HEK293 (cell line): ENCODE data around the gene COL25A1.

Experiments used
- CTCF ChIA-PET: fragments of 350-600 bp; formaldehyde crosslinking; extraction: SDS; loops from one replicate; lab custom pipeline; 2021; ENCODE audit warnings: antibody characterized with exemption; lab: Yijun Ruan, JAX
- POLR2A ChIA-PET: fragments of 300-600 bp; formaldehyde crosslinking; extraction: SDS; loops from one replicate; lab custom pipeline; 2020; ENCODE audit warnings: antibody characterized with exemption, inconsistent platforms; lab: Yijun Ruan, JAX
- H3K27ac ChIP-seq: fragments of 200-500 bp; sonication (Bioruptor generic); 2 replicates; pipeline ENCODE4 v1.5.1; 2014; ENCODE audit warnings: low read depth, low read length, control low read depth, inconsistent platforms; ENCODE audit errors: extremely low read depth
- H3K36me3 ChIP-seq, 2 experiments: fragments of 200-500 bp in 1 of 2; sonication (Bioruptor generic) in 1 of 2; 1 replicate in 1 of 2; 2 replicates in 1 of 2; pipeline ENCODE4 v1.5.1; 2014 to 2017; ENCODE audit warnings: inconsistent platforms in 2 of 2, low read length in 2 of 2; ENCODE audit not compliant: control insufficient read depth in 2 of 2, insufficient read depth in 1 of 2
- H3K4me1 ChIP-seq: fragments of 200-500 bp; sonication (Bioruptor generic); 2 replicates; pipeline ENCODE4 v1.5.1; 2014; ENCODE audit warnings: mild to moderate bottlenecking, low read length, inconsistent platforms; ENCODE audit not compliant: control insufficient read depth, insufficient read depth
- H3K4me3 ChIP-seq: 2 replicates; pipeline ENCODE4 v1.5.1; 2011; ENCODE audit warnings: low read depth, mild to moderate bottlenecking, control low read depth, low read length, moderate library complexity
- H3K9me3 ChIP-seq: fragments of 200-500 bp; sonication (Bioruptor generic); 2 replicates; pipeline ENCODE4 v1.5.1; 2014; ENCODE audit warnings: low read depth, low read length, inconsistent platforms; ENCODE audit not compliant: control insufficient read depth, insufficient read depth
- ATF2 ChIP-seq: fragments of 450-650 bp; formaldehyde crosslinking; IDR thresholded peaks from 2 replicates; pipeline ENCODE4 v1.5.1; 2016; ENCODE audit warnings: missing biosample characterization, missing genetic modification characterization, low read depth
- BCL11A ChIP-seq: fragments of 450-650 bp; formaldehyde crosslinking; IDR thresholded peaks from 2 replicates; pipeline ENCODE4 v1.5.1; 2016; ENCODE audit warnings: low read depth, missing biosample characterization, missing genetic modification characterization
- HIC1 ChIP-seq: fragments of 450-650 bp; formaldehyde crosslinking; IDR thresholded peaks from 2 replicates; pipeline ENCODE4 v1.5.1; 2016; ENCODE audit warnings: missing biosample characterization, missing genetic modification characterization
- INSM2 ChIP-seq: fragments of 450-650 bp; formaldehyde crosslinking; IDR thresholded peaks from 2 replicates; pipeline ENCODE4 v1.5.1; 2016; ENCODE audit warnings: missing biosample characterization, missing genetic modification characterization
- MYNN ChIP-seq: fragments of 450-650 bp; formaldehyde crosslinking; IDR thresholded peaks from 2 replicates; pipeline ENCODE4 v1.5.1; 2016; ENCODE audit warnings: missing biosample characterization, missing genetic modification characterization, borderline replicate concordance
- PBX3 ChIP-seq: sonication (generic); formaldehyde crosslinking; IDR thresholded peaks from 2 replicates; pipeline ENCODE4 v1.8.1; 2022; ENCODE audit warnings: mild to moderate bottlenecking, moderate library complexity, missing genetic modification reagents
- PRDM10 ChIP-seq: fragments of 450-650 bp; formaldehyde crosslinking; IDR thresholded peaks from 2 replicates; pipeline ENCODE4 v1.5.1; 2016; ENCODE audit warnings: missing biosample characterization, missing genetic modification characterization
- SETDB1 ChIP-seq: IDR thresholded peaks from one replicate; pipeline ENCODE4 v1.6.1; 2017; ENCODE audit warnings: mild to moderate bottlenecking, low read length, moderate library complexity, mixed read lengths; ENCODE audit not compliant: insufficient read length
- SP2 ChIP-seq: fragments of 450-650 bp; formaldehyde crosslinking; IDR thresholded peaks from 2 replicates; pipeline ENCODE4 v1.5.1; 2016; ENCODE audit warnings: missing biosample characterization, missing genetic modification characterization
- TCF7L2 ChIP-seq: IDR thresholded peaks from 2 replicates; pipeline ENCODE4 v1.6.1; 2011; ENCODE audit warnings: low read depth, mild to moderate bottlenecking, inconsistent platforms, low read length, moderate library complexity, borderline replicate concordance
- ZBTB7A ChIP-seq: fragments of 450-650 bp; formaldehyde crosslinking; IDR thresholded peaks from 2 replicates; pipeline ENCODE4 v1.5.1; 2016; ENCODE audit warnings: low read depth, missing biosample characterization, missing genetic modification characterization
- ZEB2 ChIP-seq: fragments of 450-650 bp; formaldehyde crosslinking; IDR thresholded peaks from 2 replicates; pipeline ENCODE4 v1.5.1; 2016; ENCODE audit warnings: missing biosample characterization, missing genetic modification characterization
- ZNF112 ChIP-seq: fragments of 450-650 bp; formaldehyde crosslinking; IDR thresholded peaks from 2 replicates; pipeline ENCODE4 v1.5.0; 2017; ENCODE audit warnings: missing biosample characterization, missing genetic modification characterization
- ZNF157 ChIP-seq: fragments of 450-650 bp; formaldehyde crosslinking; IDR thresholded peaks from 2 replicates; pipeline ENCODE4 v1.5.1; 2016; ENCODE audit warnings: missing biosample characterization, missing genetic modification characterization
- ZNF202 ChIP-seq: fragments of 450-650 bp; formaldehyde crosslinking; IDR thresholded peaks from 2 replicates; pipeline ENCODE4 v1.5.1; 2016; ENCODE audit warnings: missing biosample characterization, missing genetic modification characterization, borderline replicate concordance
- ZNF214 ChIP-seq: fragments of 450-650 bp; formaldehyde crosslinking; IDR thresholded peaks from 2 replicates; pipeline ENCODE4 v1.5.1; 2017; ENCODE audit warnings: missing biosample characterization, mild to moderate bottlenecking, missing genetic modification characterization, borderline replicate concordance
- ZNF433 ChIP-seq: fragments of 450-650 bp; formaldehyde crosslinking; IDR thresholded peaks from 2 replicates; pipeline ENCODE4 v1.5.1; 2016; ENCODE audit warnings: missing biosample characterization, missing genetic modification characterization, low read depth
- ZNF514 ChIP-seq: fragments of 450-650 bp; formaldehyde crosslinking; IDR thresholded peaks from 2 replicates; pipeline ENCODE4 v1.5.1; 2016; ENCODE audit warnings: missing biosample characterization, missing genetic modification characterization
- ZNF521 ChIP-seq: fragments of 450-650 bp; formaldehyde crosslinking; IDR thresholded peaks from 2 replicates; pipeline ENCODE4 v1.5.1; 2017; ENCODE audit warnings: missing biosample characterization, mild to moderate bottlenecking, missing genetic modification characterization
- ZNF555 ChIP-seq: fragments of 450-650 bp; formaldehyde crosslinking; conservative IDR thresholded peaks from 2 replicates; pipeline ENCODE4 v1.5.1; 2017; ENCODE audit warnings: missing biosample characterization, mild to moderate bottlenecking, missing genetic modification characterization, inconsistent platforms
- ZNF660 ChIP-seq: fragments of 450-650 bp; IDR thresholded peaks from 2 replicates; pipeline ENCODE4 v1.5.1; 2018; ENCODE audit warnings: missing biosample characterization, mild to moderate bottlenecking, missing genetic modification characterization
- ZNF677 ChIP-seq: fragments of 450-650 bp; IDR thresholded peaks from 2 replicates; pipeline ENCODE4 v1.5.0; 2018; ENCODE audit warnings: missing biosample characterization, mild to moderate bottlenecking, missing genetic modification characterization, moderate library complexity
- ZNF747 ChIP-seq: fragments of 450-650 bp; formaldehyde crosslinking; IDR thresholded peaks from 2 replicates; pipeline ENCODE4 v1.5.1; 2016; ENCODE audit warnings: missing biosample characterization, missing genetic modification characterization
- ZNF76 ChIP-seq: fragments of 450-650 bp; formaldehyde crosslinking; IDR thresholded peaks from 2 replicates; pipeline ENCODE4; 2016; ENCODE audit warnings: low read depth, missing biosample characterization, missing genetic modification characterization, borderline replicate concordance
- ZSCAN5A ChIP-seq: fragments of 450-650 bp; formaldehyde crosslinking; IDR thresholded peaks from 2 replicates; pipeline ENCODE4 v1.5.1; 2016; ENCODE audit warnings: missing biosample characterization, missing genetic modification characterization

Gene COL25A1

GRCh38 chr4:108840426-108840975 lies 462.0 kb downstream of the COL25A1 start (continued):
- TF ChIP-seq HIC1 (tag by site-specific recombination) (no peak), ZNF660 (no peak), ZNF214 (tag by site-specific recombination) (no peak), ZNF112 (tag by site-specific recombination) (no peak), TCF7L2 (no peak), ZEB2 (tag by site-specific recombination) (no peak), MYNN (tag by site-specific recombination) (no peak)

GRCh38 chr4:108839333-108839732 lies 463.1 kb downstream of the COL25A1 start:
- ChIA-PET CTCF (no interaction called here), POLR2A (no interaction called here)
- H3K4me1 ChIP-seq, result no peaks in the 10 kb centered on the region
- no peaks in the 10 kb centered on the region for H3K36me3 ChIP-seq
- no peak for TF ChIP-seq ZNF521 (tag by site-specific recombination)
- no peak for TF ChIP-seq PRDM10 (tag by site-specific recombination)
- TF ChIP-seq ATF2 (tag by site-specific recombination), result no peak
- TF ChIP-seq ZNF157, result no peak
- no peak for TF ChIP-seq ZNF514
- no peak for TF ChIP-seq PBX3 (CRISPR knock-in tag)
- no peak for TF ChIP-seq ZNF433 (tag by site-specific recombination)
- TF ChIP-seq SP2 (tag by site-specific recombination), result no peak
- TF ChIP-seq ZNF76 (tag by site-specific recombination), result no peak
- TF ChIP-seq ZNF112 (tag by site-specific recombination), result no peak
- no peak for TF ChIP-seq ZBTB7A (tag by site-specific recombination)
- no peak for TF ChIP-seq SETDB1
- TF ChIP-seq BCL11A, result no peak
- TF ChIP-seq ZNF747 (tag by site-specific recombination), result no peak
- no peak for TF ChIP-seq ZNF202 (tag by site-specific recombination)
- no peak for TF ChIP-seq INSM2 (tag by site-specific recombination)
- TF ChIP-seq ZSCAN5A (tag by site-specific recombination), result no peak
- TF ChIP-seq ZNF677 (tag by site-specific recombination), result no peak
- TF ChIP-seq ZNF555 (tag by site-specific recombination), result no peak
- H3K27ac ChIP-seq, result no peak overlapping the region
- no peaks in the 10 kb centered on the region for H3K9me3 ChIP-seq
- no peak overlapping the region for H3K4me3 ChIP-seq
